GM21367 (cell line): ENCODE measurements around the gene PLCL2.

Experiments
- ATAC-seq: cut with Tn5 transposase; IDR thresholded peaks from one replicate; pipeline ENCODE4 v1.9.1; 2021; ENCODE audit not compliant: unreplicated experiment

Gene PLCL2

DNA sequence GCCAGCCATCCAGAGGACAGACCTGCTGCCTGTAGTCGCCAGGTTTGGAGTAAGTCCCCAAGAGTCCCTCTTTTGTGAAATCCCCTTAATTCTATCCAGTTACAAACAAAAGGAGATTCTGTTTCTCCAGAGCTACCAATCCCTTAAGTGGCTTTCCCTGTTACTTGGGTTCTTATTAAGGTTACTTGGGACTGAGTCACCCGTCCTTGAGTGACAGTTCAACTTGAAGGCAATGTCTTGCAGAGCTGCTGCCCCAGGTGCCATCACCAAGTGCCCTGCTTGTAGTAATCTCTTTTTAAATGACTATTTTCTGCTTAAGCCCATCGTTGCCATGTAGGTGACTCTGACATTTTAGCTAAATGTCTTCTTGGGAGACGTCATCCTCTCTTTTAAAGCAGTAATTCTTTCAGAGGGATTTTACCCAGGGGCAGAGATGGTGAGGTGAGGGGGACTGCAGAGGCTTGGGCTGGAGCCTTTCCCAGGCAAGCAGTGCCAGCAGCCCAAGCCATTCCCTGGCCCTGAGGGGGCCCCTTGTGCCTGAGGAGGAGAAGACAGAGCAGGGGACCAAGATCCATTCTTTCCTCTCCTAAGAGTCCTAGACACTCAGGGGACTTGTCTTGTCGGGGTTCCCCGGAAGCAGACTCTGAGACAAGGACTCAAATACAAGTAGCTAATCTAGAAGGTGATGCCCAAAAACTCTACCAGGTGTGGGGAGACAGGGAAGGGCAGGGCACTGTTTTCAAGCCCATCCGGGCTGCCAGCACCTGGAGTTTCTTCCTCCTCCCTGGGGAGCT lies 253.7 kb downstream of the PLCL2 start:
- ATAC-seq: no peak
